Ishikawa (cell line): Measurements from ENCODE around the gene MBD3L4.
"Not testable (repeated sequence)": the region's sequence is repeated elsewhere in the genome, so short reads cannot be mapped to it uniquely, and the experiment has no call there.

Experiments used
- CEBPB ChIP-seq: IDR thresholded peaks from 2 replicates; pipeline ENCODE4 v1.6.1; 2012
- CREB1 ChIP-seq: IDR thresholded peaks from 2 replicates; pipeline ENCODE4 v1.6.1; 2012; ENCODE audit warnings: low read depth
- EGR1 ChIP-seq: IDR thresholded peaks from 2 replicates; pipeline ENCODE4 v1.6.1; 2012
- EP300 ChIP-seq: IDR thresholded peaks from 2 replicates; pipeline ENCODE4 v1.6.1; 2012; ENCODE audit warnings: borderline replicate concordance
- FOXM1 ChIP-seq: IDR thresholded peaks from 2 replicates; pipeline ENCODE4 v1.6.1; 2012; ENCODE audit warnings: low read depth, borderline replicate concordance
- RAD21 ChIP-seq: IDR thresholded peaks from 2 replicates; pipeline ENCODE4 v1.6.1; 2012; ENCODE audit warnings: low read depth
- TAF1 ChIP-seq: IDR thresholded peaks from 2 replicates; pipeline ENCODE4 v1.6.1; 2012; ENCODE audit warnings: low read depth, mild to moderate bottlenecking
- TCF12 ChIP-seq: IDR thresholded peaks from 2 replicates; pipeline ENCODE4 v1.6.1; 2012; ENCODE audit warnings: low read depth
- TEAD4 ChIP-seq: IDR thresholded peaks from 2 replicates; pipeline ENCODE4 v1.6.1; 2012
- YY1 ChIP-seq: IDR thresholded peaks from 2 replicates; pipeline ENCODE4 v1.6.1; 2012; ENCODE audit warnings: low read depth
- ZBTB7A ChIP-seq: IDR thresholded peaks from 2 replicates; pipeline ENCODE4 v1.6.1; 2012; ENCODE audit warnings: low read depth
- TF ChIP-seq, protein P1 (sequence below): IDR thresholded peaks from 2 replicates; pipeline ENCODE4 v1.6.1; 2012; ENCODE audit warnings: low read depth, mild to moderate bottlenecking
- TF ChIP-seq, protein P2 (sequence below): IDR thresholded peaks from 2 replicates; pipeline ENCODE4 v1.6.1; 2012
- TF ChIP-seq, protein P3 (sequence below): IDR thresholded peaks from 2 replicates; pipeline ENCODE4 v1.6.1; 2012

DNA sequence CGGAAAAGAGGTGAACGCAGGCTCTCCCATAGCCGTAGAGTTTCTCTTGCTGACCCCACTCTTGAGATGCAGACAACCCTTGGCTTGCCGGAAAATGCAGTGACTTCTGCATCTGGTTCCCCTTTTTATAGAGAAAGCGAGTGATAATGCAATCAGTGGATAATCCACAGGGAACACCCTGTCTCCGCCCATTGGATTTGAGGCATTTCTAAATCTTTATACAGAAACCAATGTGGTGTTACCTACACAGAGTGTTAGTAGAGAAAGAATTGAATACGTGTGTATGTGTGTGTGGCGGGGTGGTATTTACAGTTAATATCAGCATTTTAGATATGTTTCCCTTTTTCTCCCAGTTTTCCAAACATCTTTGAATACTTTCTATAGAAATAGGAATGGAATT, 18.6 kb upstream of the MBD3L4 start, which contains the start of gene MBD3L3:
- not testable (repeated sequence) for TF ChIP-seq EP300, EGR1, TAF1, RAD21, CREB1, CEBPB, TCF12, ZBTB7A, YY1, TEAD4, FOXM1
- TF ChIP-seq, protein P1, sequence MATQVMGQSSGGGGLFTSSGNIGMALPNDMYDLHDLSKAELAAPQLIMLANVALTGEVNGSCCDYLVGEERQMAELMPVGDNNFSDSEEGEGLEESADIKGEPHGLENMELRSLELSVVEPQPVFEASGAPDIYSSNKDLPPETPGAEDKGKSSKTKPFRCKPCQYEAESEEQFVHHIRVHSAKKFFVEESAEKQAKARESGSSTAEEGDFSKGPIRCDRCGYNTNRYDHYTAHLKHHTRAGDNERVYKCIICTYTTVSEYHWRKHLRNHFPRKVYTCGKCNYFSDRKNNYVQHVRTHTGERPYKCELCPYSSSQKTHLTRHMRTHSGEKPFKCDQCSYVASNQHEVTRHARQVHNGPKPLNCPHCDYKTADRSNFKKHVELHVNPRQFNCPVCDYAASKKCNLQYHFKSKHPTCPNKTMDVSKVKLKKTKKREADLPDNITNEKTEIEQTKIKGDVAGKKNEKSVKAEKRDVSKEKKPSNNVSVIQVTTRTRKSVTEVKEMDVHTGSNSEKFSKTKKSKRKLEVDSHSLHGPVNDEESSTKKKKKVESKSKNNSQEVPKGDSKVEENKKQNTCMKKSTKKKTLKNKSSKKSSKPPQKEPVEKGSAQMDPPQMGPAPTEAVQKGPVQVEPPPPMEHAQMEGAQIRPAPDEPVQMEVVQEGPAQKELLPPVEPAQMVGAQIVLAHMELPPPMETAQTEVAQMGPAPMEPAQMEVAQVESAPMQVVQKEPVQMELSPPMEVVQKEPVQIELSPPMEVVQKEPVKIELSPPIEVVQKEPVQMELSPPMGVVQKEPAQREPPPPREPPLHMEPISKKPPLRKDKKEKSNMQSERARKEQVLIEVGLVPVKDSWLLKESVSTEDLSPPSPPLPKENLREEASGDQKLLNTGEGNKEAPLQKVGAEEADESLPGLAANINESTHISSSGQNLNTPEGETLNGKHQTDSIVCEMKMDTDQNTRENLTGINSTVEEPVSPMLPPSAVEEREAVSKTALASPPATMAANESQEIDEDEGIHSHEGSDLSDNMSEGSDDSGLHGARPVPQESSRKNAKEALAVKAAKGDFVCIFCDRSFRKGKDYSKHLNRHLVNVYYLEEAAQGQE: not testable (repeated sequence)
- TF ChIP-seq, protein P2, sequence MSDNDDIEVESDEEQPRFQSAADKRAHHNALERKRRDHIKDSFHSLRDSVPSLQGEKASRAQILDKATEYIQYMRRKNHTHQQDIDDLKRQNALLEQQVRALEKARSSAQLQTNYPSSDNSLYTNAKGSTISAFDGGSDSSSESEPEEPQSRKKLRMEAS: not testable (repeated sequence)
- TF ChIP-seq, protein P3, sequence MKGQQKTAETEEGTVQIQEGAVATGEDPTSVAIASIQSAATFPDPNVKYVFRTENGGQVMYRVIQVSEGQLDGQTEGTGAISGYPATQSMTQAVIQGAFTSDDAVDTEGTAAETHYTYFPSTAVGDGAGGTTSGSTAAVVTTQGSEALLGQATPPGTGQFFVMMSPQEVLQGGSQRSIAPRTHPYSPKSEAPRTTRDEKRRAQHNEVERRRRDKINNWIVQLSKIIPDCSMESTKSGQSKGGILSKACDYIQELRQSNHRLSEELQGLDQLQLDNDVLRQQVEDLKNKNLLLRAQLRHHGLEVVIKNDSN: not testable (repeated sequence)
